Measurements from ENCODE around the gene G3BP2.

- TF ChIP-seq, protein P1, sequence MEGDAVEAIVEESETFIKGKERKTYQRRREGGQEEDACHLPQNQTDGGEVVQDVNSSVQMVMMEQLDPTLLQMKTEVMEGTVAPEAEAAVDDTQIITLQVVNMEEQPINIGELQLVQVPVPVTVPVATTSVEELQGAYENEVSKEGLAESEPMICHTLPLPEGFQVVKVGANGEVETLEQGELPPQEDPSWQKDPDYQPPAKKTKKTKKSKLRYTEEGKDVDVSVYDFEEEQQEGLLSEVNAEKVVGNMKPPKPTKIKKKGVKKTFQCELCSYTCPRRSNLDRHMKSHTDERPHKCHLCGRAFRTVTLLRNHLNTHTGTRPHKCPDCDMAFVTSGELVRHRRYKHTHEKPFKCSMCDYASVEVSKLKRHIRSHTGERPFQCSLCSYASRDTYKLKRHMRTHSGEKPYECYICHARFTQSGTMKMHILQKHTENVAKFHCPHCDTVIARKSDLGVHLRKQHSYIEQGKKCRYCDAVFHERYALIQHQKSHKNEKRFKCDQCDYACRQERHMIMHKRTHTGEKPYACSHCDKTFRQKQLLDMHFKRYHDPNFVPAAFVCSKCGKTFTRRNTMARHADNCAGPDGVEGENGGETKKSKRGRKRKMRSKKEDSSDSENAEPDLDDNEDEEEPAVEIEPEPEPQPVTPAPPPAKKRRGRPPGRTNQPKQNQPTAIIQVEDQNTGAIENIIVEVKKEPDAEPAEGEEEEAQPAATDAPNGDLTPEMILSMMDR (IDR thresholded peaks at IDR 0.05; ENCODE audit: borderline replicate concordance, extremely low read depth, low read length, poor library complexity, severe bottlenecking), result no peak
- TF ChIP-seq EZH2 (IDR thresholded peaks at IDR 0.05; ENCODE audit: borderline replicate concordance, low read depth, low read length, severe bottlenecking), result no peak
Observed at GRCh38 chr4:75605928-75606327, 67.3 kb downstream of the G3BP2 start.

Measured in DND-41 (cell line).